Stimulated activated CD8-positive, alpha-beta memory T cell treated with anti-CD3 and anti-CD28 coated beads, Interleukin-7, amount 100 ng/mL, for 1 hour (primary cell): ENCODE results near the gene GCC1.
"Not testable (repeated sequence)": the region's sequence is repeated elsewhere in the genome, so short reads cannot be mapped to it uniquely, and the experiment has no call there.

Experiments
- DNase-seq, 2 donors: peaks; one replicate each; pipeline ENCODE4 v3.0.0-alpha.2; 2020; ENCODE audit warnings: low read depth in 2 of 2

Gene GCC1

DNA sequence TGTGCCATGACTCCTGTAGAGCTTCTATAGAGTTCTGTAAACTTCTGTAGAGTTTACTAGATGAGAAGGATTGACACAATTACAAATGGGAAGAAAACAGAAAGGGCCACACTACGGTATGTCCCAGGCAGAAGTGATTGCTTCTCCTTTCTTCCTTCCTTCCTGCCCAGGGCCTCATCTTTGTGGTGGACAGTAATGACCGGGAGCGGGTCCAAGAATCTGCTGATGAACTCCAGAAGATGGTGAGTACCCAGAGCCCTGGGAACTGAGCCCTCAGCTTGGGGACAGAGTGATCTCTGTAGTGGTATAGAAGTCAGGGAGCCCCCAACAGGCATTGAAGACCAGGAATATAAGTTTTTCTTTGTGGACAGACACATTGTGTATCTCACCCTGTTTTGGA is 4.5 kb upstream of the GCC1 start:
- no peak for DNase-seq

DNA sequence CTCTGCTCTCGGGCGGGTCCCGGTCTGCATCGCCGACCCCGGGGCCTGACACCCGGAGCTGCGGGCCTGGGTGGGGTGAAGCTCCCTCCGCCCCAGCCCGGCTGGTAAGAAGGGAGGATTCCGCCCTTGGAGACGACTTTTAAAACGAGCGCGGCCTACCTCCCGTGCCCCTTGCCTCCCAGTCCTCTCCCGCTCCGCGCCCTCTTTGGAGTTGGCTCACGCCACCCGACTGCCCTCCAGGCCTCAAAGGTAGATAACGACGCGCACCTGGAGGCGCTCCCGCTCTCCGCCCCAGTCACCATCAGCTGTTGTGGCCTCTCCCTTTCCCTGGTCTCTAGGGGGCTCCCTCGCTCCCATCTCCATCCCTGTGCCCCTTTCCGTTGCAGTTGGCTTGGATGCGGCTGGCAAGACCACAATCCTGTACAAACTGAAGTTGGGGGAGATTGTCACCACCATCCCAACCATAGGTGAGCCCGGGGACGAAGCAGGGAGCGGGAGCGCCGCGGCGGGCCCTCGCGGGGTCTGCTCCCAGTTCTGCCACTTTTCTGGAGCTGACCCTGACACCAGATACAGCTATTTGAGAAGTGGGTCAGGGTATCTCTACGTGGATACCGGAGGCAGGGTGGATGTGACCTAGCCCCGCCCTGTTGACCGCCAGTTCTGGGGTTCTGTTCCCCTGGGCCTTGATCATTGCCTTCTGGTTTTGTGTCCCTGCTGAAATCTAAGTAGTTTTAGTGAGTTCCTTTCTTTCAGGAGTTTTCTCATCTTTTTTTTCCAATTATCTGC is 3.5 kb upstream of the GCC1 start:
- no peak for DNase-seq

DNA sequence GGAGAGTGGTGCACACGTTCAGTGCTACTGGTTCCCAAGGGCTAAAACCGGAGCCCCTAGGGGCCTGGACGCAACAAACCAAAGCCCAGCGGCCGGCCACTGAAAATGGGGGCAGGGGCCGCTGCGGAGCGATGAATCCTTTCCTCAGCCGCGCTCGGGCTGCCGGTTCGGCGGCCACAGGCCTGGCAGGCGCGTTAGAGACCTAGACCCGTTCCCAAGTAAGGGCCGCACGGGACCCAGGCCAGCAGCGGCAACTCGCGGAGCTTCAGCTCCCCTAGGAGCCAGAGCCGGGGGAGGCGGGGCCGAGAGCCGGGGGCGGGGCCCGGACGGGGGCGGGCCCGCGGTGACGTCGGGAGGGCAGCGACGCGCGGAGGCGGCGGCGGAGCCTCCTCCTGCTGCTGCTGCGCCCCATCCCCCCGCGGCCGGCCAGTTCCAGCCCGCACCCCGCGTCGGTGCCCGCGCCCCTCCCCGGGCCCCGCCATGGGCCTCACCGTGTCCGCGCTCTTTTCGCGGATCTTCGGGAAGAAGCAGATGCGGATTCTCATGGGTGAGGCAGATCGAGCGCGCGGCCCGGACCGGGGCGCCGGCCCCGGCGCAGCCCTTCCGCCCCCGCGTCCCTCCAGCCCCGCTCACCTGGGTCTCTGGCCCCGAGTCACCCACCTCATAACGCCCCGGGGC is 2.8 kb upstream of the GCC1 start, which contains the start of gene ARF5:
Gene ARF5 (plus strand): TSS at position 393 of the 678 bp plus-strand sequence. CDS start 88 bp downstream, at position 481.
- DNase-seq: peak; percentile 82 to 83

GRCh38 chr7:127587663-127588018 is 2.2 kb upstream of the GCC1 start:
- DNase-seq: no peak

DNA sequence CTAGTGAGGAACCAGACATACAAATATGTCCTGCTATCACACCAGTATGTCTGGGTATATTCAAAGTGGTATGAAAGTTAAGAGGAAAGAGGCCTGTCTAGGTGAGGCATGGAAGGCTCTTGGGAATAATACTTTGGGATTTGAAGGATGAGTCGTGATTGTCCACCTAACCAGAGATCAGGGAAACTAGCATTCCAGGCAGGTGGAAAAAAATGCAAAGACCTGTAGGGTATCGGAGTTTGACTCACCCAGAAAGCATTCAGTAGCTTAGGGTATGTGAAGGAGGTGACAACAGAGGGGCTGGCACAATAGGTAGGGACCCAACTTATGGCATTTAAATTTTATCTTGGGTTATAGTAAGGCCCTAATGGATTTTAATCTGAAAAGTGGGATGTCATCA is 950 bp upstream of the GCC1 start:
- no peak for DNase-seq

DNA sequence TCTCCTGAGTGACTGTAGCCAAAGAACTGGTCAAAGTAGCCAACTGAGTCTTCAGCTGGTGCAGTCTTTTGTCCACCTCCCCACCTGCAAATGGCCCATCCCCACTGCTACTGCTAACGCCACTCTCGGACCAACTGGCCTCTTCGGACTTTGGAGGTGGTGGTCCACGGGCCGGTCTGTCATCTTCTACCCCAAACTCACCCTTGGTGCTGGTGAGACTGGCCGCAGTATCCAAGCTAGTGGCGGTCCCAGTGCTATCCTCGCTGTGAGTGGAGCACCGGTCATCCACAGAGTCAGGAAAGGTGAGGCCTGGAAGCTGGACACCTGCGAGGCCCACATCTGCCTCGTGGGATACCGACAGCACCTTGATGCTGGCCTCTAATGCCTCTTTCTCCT is 750 bp downstream of the GCC1 start:
- no peak for DNase-seq

DNA sequence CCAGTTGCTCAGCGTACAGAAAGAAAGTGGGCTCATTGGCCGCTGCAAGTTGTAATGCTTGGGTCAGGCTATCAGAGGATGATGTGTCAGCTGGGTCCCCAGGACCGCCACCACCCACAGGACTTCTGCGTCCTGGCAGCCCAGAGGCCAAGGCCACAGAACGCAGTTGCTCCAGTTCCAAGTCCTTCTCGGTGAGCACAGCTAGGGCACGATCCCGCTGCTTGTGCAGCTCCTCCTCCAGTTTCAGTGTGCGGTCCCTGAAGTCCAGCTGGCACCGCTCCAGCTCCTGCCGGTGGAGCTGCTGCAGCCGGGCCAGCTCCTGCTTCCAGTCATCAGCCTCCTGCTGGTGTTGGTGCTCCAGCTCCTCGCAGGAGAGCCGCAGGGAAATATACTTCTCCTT is 3.0 kb downstream of the GCC1 start:
- no peak for DNase-seq

DNA sequence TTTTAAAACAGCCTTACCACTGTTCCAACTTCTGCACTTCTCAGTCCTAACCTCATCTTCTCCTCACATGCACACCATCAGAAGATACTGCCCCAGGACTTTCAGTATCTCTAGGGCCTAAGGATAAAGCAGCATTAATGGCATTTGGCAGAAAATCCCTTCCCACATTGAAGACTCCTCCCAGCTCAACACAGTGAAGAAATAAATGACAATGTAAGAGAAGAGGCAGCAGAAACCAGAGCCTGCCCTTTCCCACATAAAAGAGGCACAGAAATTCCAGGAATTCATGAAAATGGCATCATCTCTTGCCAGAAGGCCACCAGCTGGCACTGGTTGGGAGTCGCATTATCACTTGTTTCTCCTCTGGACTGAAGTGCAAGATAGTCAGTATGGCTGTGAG is 3.7 kb downstream of the GCC1 start:
- DNase-seq: no peak

DNA sequence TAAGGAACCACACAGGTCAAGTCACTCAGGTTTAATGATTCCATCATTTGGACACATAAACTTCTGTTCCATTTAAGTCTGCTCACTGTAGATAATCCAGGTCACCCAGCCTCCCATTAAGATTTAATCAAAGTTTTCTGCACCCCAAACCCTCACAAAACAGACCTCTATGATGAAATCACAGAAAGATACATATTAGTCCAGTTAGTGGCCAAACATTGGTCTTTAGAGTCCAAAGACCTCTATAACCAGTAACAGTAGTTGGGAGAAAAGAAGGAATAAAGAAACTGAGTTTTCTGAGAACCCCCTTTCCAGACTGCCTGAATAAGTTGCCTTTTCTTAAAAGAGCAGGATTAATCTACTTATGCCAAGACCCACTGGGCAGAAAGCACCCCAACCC is 4.8 kb downstream of the GCC1 start:
- no peak for DNase-seq

DNA sequence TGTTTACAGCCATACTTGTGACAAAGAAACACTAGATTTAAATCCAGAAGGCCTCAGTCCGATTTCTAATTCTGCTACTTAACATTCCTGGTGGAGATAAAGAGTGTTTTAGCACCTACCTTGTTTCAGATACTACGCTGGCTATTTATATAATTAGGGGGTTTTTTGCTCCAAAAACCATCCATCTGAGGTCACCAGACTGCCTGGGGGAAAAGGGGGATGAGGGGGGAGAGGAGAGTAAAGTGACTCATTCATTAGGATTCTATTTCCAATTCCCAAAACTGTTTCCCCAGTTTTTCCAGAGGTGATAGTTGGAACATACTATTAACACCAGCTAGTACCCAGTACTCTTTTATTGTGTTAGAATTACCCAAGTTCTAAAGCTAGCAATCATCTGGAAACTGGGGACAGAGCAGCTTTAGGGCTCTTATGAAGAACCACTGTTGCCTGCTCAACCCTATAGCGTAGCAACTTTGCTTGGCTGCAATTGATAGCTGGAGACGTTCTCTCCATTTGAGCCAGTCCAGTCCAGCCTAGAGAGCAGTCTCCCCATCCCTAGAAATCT is 6.6 kb downstream of the GCC1 start:
- no peak for DNase-seq

- no peak for DNase-seq
Observed at GRCh38 chr7:127578036-127578684, 7.2 kb downstream of the GCC1 start.

- no peak for DNase-seq
Observed at GRCh38 chr7:127571741-127572505, 13.5 kb downstream of the GCC1 start.

GRCh38 chr7:127568034-127568433 is 17.4 kb downstream of the GCC1 start:
- not testable (repeated sequence) for DNase-seq

GRCh38 chr7:127566242-127566641 is 19.2 kb downstream of the GCC1 start:
- DNase-seq: no peak

DNA sequence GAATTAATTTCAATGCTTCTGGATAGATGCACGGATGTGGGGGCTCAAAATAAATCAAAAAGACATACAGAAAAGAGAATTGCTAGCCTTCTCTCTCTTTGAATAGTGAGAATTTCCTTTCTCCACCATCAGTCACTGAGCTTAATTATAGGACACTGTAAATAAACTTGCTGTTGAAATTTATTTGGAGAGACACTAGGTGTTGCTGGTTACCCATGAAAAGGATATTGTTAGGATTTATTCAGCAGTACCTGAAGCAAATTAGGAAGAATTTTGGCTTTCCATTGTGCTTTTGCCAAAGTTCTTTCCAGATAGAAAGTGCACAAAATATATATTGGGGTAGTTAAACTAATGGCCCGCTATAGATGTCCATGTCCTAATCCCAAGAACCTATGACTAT is 27.6 kb downstream of the GCC1 start:
- DNase-seq: no peak

DNA sequence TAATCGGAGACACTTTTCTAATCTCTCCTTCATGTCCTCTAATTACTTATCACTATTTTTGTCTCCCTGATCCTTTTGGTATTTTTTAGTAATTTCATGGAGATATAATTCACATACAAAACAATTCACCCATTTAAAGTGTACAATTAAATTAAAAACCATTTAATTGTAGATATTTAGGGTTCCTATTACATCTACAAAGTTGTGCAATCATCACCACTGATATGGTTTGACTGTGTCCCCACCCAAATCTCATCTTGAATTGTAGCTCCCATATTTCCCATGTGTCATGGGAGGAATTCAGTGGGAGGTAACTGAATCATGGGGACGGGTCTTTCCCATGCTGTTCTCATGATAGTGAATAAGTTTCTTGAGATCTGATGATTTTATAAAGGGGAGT is 29.0 kb downstream of the GCC1 start:
- no peak for DNase-seq

- no peak for DNase-seq
Observed at GRCh38 chr7:127551941-127552340, 33.5 kb downstream of the GCC1 start.

DNA sequence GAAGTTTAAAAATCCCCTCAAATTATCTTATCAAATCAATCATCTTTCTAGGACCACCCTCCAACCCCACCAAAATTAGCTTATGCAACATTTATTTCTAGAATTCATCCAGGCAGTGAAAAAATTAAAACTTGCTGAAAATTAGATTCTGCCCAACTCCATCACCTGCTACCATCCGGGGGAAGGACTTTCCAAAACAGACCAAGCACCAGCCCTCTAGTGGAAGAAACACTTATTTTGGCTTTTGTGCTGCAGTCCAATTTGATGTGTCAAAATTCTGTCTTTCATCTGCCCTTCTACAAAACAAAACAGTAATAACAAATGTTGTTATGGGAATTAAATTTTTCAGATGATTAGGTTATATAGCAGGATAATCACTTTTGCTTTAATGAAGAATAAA is 35.1 kb downstream of the GCC1 start:
- no peak for DNase-seq

GRCh38 chr7:127546313-127546712 is 39.1 kb downstream of the GCC1 start:
- DNase-seq: no peak

DNA sequence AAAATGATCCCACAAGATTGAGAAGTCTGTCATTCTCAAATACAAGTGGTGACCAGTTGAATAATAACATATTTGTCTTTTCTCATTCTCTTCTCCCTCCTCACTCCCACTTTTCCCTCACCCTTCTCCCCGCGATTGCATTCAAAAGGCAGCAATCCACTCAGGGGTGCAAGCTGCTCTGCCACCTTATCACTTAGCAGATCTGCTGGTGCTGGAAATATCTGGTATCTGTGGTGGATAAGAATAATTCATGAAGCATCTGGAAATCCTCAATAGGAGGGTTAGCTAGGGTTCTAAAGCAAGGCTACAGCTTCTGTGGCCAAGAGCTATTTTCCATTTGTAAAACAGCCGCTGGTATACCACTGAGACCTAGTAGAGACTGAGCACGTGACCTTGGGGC is 43.8 kb downstream of the GCC1 start:
- no peak for DNase-seq

DNA sequence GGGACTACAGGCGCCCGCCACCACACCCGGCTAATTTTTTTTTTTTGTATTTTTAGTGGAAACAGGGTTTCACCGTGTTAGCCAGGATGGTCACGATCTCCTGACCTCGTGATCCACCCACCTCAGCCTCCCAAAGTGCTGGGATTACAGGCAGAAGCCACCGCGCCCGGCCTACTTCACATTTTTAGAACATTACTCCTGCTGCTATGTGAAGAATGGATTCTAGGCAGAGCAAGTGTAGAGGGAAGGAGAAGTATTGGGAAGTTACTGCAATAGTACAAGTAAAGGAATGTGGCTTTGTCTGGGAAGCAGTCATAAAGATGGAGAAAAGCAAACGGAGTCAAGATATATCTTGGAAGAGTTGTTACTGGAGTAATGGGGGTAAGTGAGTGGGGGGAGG is 44.9 kb downstream of the GCC1 start:
- DNase-seq: not testable (repeated sequence)

GRCh38 chr7:127539116-127539515 is 46.3 kb downstream of the GCC1 start:
- DNase-seq: no peak
